Measurements from ENCODE around the gene SSBP3.

DNA sequence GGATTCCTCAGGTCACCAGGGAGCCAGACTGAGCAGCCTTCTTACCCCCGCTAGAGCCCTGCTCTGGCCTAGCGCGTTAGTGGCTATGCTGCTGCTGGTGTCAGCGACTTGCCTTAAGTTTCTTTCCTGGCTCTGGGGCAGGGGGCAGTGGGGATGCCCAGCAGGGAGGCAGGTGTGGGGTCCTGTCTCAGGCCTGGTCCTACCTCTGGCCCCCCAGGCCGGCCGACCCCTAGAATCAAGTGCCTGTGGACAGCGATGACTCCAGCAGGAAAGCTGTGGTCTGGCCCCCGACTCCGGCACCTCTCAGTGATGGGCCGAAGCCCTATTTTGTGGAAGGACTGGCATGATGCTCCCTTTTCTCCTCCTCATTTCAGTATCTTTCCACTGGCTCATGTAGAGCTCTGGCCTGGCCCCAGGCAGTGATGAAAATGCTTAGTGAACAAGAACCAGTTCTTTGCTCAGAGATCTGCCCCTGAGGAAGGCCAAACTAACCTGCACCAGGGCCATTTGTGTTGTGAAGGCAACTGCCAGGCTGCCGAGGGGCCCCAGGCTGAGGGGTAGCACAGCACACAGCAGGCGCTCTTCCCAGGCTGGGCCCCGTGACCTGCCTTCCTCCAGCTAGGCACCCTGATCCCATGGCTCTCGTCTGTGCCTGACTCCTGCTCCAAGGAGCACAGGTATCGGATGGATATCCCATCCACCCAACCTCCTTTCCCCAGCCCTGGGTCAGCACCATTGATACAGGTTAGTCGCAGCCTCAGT lies 182.6 kb downstream of the SSBP3 start:
- TF ChIP-seq SP1 (IDR thresholded peaks at IDR 0.05) (no peak), NFRKB (IDR thresholded peaks at IDR 0.05) (no peak), TARDBP (IDR thresholded peaks at IDR 0.05) (no peak), HDGF (IDR thresholded peaks at IDR 0.05; ENCODE audit: borderline replicate concordance) (no peak), FOXM1 (IDR thresholded peaks at IDR 0.05; ENCODE audit: borderline replicate concordance) (no peak), BHLHE40 (IDR thresholded peaks at IDR 0.05; ENCODE audit: borderline replicate concordance) (no peak), ZNF384 (IDR thresholded peaks at IDR 0.05) (no peak), ARNT (IDR thresholded peaks at IDR 0.05) (no peak)

All from HEK293T (cell line).